Erythroblast (primary cell): ENCODE data around the gene MIEF2.

Experiments
- GATA1 ChIP-seq: IDR thresholded peaks from 2 replicates; pipeline ENCODE4 v1.6.1; 2011; ENCODE audit warnings: low read depth, mild to moderate bottlenecking, control low read depth, low read length, moderate library complexity
- POLR2A ChIP-seq: IDR thresholded peaks from 2 replicates; pipeline ENCODE4 v1.6.1; 2011; ENCODE audit warnings: mild to moderate bottlenecking, low read length

- TF ChIP-seq POLR2A (no peak), GATA1 (no peak)
Observed at GRCh38 chr17:18257268-18257981, 3.0 kb upstream of the MIEF2 start.
